Stimulated activated CD8-positive, alpha-beta memory T cell treated with anti-CD3 and anti-CD28 coated beads, Interleukin-15, amount 100 ng/mL, for 4 hours (primary cell): ENCODE data around the gene UGP2.
"Not testable (repeated sequence)": the region's sequence is repeated elsewhere in the genome, so short reads cannot be mapped to it uniquely, and the experiment has no call there.

ENCODE experiments used
- DNase-seq, 2 donors: peaks; one replicate each; pipeline ENCODE4 v3.0.0-alpha.2; 2020; ENCODE audit warnings: low read depth in 2 of 2

UGP2 gene

DNA sequence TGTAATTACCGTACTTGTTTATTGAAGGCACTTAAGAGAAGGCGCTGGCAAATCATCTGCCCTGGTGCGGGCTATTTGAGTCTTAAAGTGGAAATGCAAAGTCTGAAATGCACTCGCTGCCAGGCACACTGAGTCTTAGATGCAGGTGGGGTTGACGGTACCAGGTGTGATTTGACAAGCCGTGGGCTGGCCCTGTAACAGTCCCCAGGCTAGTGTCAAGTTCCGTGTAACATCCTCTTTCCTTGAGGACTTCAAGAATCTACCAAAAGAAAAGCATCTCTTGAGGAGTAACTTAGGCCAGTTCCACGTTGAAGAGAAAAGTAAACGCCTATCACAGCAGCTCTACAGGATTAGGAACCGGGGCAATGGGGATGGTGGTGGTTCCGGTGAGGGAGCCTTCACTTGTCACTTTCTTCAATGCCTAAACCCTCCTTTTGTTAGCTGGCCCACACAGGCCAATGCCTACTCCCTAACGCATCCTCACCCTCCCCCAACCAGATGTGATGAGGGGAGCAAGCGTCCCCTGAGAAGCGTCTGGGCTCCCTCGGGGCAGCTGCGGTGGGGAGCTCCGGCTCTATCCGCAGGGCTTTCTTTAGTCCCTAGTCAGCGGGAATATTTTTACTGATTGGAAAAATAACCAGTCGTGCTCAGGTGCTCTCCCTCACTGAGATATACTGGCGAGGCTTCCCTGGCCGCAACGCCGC, 1.5 kb upstream of the UGP2 start:
- no peak for DNase-seq

DNA sequence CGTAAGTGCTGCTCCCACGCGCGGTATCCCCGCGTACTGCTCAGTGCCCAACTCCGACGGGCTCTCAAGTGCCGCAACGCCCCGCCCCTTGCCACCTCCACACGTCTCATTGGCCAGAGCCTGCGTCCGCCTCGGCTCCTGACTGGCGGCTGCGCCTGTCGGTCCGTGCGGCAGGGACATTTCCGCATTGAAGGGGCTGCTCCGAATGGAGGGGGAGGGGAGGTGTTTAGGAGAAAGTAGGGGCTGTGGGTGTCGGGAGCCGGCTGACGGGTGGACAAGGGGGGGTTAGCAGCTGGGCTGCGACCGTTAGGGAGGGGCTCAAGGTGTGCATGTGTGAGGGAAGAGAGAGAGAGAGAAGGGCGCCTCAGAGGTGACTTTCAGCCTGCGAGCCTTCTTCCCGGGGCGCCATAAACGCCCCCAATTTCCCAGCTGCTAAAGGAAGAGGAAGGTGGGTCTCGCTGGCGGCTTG, 877 bp upstream of the UGP2 start:
- DNase-seq, result peak; percentile 97

DNA sequence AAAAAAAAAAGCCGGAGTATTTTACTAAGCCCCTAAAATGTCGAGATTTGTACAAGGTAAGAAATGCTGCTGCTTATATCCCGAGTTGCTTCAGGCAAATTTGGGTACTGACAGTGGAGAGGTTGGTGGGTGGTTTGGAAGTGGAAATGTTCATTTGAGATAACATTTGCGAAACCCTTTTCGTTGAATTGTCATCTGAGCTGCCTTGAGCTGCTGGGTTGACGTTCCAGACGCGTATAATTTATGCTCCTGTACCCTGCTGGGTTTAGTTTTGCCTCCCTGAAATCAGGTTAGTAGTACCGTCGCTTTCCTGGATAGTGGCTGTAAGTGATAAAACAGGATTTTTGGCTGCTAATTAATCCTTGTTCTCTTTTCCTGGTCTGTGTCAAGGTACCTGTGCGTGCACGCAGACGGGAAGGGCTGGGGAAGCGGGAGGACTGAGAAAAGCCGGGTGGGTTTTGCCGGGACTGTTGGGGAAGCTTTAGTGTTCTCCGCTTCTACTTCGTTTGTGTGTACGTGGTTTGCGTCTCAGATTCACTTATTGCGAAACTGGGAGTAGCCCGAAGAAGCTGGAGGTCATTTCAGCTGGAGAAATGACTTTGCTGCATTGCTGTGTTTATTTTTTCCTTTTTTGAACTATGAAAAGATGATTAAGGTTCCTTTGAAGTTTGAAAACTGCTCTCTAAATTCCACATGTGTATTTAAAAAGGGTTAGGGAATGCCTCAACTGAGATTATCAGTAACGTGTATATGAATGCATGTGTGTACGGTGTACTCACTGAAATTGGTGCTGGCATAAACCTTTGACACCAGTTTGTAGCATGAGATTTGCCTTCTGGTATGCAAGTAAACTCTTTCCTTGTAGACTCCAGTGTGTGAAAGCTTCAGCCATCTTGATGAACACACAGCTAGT, 709 bp downstream of the UGP2 start:
- no peak for DNase-seq

DNA sequence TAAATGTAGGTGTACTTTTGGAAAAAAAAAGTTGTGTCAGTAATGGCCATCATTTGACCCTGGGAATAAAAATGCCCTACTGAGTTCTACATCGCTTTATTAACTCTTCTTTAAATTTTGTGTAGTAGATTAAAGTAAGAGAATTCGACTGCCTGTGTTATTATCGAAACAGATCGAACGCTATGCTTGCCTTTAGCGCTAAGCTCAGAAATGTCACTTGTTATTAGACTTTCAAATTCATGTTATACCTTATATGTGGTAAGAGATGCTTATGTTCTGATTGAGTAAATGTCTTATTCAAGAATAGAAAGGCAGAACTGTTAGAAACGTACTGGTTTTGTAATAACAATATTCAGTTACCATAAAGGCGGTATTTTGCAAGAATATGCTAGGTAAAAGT, 1.4 kb downstream of the UGP2 start:
- no peak for DNase-seq

DNA sequence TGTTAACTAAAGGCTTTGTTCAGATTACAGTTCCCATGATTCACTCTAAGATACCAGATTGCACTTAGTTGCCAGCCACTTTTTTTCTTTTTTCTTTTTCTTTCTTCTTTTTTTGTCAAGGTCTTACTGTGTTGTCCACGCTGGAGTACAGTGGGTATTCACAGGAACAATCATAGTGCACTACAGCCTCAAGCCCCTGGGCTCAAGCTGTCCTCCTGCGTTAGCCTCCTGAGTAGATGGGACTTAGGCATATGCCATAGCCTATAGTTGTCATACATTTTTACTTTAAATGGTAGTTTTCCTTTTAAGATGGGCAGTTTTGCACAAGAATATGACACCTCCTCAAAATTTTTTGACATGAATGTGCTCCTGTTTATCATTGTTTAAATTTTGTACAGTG, 2.1 kb downstream of the UGP2 start:
- DNase-seq, result no peak

DNA sequence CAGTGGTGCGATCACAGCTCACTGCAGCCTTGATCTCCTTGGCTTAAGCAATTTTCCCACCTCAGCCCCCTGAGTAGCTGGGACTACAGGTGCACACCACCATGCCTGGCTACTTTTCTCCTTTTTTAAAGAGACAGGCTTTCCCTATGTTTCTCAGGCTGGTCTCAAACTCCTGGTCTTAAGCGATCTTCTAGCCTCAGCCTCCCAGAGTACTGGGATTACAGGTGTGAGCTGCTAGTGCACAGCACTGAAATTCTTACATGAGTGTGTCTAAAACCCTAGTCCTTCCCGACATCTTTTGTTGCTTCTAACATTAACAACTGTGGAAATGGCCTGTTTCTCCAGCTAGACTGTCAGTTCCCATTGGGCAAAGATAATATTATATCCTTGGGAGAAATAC, 2.9 kb downstream of the UGP2 start:
- DNase-seq, result no peak

DNA sequence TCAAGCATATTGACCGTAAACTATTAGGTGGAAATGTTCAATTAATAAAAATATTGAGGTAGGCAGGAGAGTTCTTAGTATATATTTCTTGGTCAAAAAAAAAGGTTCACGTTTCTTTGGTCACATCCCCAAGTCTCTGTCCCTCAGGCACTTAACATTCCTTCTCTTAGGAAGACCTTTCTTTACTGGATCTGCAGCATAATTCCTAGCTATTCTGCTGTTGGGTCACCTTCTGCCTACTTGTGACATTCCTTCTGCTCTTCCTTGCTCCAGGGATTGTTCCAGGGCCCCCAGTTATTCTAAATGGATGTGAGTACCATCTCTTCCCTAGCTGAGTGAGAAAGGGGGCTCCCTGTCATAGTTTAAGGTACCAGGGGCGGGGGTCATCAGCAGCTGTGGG, 4.2 kb downstream of the UGP2 start:
- DNase-seq, result no peak

DNA sequence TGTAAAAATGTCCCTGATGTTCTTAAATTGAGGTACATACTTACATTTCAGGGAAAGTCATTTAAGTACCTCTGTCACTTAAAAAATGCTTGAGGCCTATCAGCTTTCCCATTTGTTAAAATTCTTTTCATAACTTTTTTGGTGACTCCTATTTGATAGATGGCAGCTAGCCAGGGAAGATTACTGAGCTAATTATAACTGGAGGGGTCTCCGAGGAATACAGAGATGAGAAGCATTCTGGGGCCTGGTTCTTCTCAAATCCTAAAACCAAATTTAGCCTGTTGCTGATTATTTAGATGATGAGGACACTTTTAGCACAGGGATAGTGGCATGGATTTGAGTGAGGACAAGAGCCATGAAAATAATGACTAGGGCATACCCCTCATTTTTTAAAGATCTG, 4.8 kb downstream of the UGP2 start:
- DNase-seq, result no peak

DNA sequence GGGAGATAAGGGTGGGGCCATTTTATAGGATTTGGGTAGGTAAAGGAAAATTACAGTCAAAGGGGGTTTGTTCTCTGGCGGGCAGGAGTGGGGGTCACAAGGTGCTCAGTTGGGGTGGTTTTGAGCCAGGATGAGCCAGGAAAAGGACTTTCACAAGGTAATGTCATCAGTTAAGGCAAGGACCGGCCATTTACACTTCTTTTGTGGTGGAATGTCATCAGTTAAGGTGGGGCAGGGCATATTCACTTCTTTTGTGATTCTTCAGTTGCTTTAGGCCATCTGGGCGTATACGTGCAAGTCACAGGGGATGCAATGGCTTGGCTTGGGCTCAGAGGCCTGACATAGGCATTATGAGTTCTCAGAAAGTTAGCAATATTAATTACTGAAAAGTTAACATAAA, 5.9 kb downstream of the UGP2 start:
- not testable (repeated sequence) for DNase-seq

DNA sequence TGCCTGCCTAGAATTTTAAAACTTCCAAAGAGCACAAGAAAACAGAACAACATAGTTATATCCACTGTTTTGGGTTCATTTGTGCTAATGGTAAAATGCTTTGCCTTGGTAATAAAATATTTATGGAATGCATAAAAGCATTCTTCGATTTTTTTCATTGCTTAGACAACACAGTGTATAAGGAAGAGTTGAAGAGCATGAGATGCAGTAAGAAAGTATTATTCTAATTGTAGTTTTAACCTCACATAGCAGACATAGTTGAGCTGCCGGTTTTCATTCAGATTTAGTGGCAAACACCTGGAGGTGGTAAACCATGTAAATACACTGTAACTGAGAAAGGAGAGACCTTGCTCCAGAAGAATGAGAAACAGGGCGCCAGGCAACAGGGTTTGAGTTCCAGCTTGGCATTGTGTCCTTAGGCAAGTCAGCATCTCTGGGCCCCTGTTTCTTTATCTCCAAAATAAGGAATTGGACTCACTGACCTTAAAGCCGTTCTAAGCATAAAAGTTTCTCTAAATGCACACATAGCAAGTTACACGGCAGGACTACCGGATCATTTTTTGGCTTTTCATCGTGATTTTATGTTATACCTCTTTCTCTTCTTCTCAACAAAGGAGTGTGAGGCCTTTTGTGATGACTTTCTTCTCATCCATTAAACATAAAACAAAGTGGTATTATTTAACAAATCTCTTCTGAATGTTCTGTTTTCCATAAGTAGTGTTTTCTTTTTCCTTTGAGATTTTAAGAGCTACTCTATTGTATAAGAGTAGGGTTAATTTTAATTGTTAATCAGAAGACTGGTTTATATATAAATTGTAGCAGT, 7.9 kb downstream of the UGP2 start:
- no peak for DNase-seq

DNA sequence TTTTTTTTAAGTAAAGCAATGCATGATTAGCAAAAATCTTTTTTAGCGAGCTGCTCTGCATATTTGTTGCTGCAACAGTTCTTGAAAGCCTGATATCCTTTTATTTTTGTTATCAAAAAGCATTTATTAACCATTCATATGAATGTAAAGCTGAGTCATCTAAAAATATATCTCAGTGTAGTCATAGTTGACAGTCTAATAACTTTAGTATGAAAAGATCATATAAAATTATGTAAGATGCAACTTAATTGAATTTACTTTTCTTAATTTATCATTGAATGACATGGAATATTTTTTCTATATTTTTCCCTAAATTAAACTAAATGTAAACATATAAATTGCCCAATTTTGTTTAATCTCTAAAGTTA, 8.5 kb downstream of the UGP2 start:
- no peak for DNase-seq

DNA sequence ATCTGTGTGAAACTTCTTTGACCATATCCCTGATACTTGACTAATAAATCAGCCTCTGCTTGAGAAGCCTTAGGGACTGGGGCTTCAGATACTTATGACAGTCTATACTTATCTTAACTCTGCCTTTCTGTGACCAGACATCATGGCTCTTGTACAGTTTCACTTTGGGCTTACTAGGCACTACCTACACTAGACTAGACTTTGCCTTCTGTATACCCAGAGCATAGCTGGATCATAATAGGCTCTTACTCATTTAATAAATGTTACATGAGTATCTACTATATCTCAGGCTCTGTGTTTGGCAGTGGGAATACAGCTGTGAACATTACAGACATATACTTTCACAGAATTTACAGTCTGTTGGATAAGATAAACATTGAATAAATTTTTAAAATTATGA, 9.0 kb downstream of the UGP2 start:
- no peak for DNase-seq

DNA sequence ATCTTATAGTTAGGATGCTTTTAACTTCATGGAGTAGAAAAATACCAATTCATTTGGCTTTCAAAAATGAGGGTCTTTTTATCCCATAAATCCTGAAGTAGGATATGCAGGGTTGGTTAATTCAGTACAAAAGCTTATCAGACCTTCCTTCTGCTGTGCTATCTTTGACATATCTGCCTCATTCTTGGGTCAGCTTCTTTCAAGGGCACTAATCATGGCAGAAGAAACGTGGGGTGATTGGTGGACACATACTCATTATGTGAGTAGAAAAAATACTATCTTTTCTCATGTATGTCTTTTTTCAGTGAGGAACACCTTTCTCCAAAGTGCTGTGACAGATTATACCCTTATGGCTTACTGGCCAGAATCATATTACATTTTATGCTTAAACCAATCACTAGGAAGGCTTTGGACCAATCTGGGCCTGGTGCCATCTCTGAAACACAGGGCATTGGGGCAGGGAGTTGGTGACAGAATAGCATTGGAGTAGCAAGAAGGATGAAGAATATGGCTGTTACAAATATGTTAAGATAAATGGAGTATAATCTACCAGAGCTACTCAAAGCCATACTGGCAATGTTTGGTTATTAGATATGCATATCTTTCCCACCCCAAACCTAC, 10.1 kb downstream of the UGP2 start:
- no peak for DNase-seq

DNA sequence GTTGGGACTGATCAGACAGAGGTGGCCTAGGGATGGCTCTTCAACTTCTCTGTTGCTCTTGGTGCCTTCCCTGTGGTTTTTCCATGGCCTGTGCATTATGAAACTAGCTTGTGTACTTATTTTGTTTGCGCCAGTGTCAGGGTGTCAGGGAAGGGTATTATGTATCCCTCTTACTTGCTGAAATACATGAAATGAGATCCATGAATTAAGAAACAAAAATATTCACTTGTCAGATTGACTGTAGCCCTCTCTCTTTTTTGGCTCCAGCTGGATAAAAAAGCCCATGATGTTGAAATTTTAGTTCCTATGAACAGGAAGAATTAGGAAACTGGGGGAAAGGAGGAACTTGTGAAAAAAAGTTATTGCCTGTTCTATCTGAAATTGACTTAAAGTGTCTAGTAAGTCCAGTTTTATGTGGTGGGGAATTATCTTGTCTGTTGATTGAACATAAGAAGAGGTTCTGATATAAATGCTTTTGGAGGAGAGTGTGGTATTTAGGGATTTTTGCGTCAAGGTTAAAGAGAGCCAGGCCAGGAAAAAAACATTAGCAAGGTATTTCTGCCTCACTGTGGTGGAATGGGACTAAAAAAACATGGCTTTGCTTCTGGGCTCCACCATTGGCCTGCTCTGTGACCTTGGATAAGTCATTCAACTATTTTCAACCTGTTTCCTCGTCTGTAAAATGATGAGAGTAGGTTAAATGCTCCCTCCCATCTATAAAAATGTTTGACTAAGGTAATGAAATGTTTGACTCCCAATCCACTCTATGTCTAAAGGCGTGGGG, 12.0 kb downstream of the UGP2 start:
- DNase-seq, result no peak

DNA sequence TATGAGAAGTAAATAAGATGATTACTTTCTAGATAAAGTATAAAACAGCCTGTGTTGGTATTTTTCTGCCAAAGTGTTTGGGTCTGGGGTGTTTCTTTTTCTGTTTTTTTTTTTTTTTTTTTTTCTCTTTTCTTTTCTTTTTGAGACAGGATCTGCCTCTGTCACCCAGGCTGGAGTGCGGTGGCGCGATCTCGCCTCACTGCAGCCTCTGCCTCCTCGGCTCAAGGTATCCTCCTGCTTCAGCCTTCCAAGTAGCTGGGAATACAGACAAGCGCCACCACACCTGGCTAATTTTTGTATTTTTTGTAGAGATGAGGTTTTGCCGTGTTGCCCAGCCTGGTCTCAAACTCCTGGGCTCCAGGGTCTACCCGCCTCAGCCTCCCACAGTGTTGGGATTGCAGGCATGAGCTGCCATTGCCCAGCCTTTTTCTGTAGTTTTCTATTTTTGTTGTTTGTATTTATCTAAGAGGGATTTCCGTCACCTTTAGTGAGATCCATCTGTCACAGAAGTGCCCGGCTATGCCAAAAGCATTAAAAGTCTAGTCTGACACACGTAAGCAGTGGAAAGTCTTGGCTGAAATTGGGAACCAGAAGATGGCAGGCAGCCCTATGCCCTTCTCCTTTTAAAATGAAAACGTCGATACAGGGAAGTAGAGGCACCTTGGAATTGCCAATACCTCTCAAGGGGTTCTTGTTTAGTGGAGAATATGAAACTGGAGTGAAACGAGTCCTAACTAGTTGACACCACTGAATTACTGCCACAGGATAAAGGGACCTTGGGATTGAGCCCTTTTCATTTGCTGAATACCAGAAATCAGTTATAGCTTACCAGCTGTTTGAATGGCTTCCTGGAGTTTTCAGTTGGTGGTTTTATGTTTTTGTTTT, 14.0 kb downstream of the UGP2 start:
- DNase-seq, result no peak

DNA sequence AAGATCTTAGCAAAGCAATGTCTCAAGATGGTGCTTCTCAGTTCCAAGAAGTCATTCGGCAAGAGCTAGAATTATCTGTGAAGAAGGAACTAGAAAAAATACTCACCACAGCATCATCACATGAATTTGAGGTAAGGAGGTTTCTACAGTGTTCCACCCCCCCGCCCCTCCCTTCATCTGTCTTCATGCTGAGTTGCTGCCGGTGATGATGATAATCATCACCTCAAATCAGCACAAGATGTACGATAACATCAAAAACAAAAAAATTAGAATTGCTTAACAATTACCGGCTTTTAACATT, 14.6 kb downstream of the UGP2 start:
- no peak for DNase-seq

DNA sequence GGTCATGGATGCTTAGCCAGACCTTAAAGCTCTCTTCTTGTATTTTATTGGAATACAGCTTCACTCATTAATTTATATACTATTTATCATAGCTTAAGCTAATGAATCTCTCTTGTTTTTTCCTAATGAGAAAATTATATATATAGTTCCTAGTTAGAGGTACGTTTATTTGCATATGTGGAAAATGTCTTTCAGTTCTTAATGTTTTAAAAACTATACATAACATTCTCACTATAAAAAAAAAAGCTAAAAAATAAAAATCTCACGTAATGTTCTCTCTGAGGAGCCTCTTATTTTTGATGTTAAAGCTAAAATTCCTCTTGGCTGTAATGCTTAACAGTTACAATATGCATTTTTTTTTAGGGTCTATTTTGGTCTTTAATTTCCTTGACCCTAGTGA, 16.6 kb downstream of the UGP2 start:
- DNase-seq, result no peak

DNA sequence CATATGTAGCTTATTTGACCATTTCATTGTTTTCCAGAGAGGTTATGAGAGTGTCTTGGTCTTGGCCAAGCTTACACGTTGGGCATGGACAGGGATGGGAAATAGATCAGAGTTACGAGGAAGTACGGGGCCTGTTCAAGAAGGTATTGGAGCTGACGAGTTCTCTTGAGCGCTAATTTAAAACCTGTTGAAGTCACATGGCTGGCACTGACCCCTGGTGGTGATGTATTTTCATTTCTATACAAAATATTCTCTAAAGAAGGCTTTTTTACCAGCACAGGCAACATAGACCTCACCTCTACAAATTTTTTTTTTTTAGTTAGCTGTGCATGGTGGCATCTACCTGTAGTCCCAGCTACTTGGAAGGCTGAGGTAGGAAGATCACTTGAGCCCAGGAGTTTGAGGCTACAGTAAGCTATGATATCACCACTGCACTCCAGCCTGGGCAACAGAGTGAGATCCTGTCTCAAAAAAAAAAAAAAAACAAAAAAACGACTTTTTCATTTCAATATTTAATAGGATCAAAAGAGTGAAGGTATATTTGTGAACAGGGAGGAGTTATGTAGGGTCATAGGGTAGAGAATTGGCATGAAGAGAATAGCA, 19.6 kb downstream of the UGP2 start:
- peak in 1 of 2 donors; percentile 4 for DNase-seq

DNA sequence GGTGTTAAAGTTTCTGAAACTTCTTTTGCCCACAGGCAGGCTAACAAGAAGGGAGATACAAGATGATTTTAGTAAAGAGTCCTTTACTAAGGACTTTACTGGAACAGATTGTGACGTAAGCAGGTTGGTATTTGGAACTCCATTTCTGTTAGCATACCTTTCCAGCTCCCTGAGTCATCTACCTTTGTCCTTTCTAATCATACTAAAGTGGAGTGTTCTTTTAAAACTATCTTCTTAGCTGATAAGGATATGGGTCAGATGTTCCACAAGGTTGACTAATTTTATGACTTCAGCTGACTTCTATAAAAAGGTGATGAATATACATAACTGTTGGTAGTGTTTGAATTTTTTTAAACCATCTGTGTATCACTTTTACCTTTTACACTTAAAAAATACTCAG, 21.1 kb downstream of the UGP2 start:
- no peak for DNase-seq

DNA sequence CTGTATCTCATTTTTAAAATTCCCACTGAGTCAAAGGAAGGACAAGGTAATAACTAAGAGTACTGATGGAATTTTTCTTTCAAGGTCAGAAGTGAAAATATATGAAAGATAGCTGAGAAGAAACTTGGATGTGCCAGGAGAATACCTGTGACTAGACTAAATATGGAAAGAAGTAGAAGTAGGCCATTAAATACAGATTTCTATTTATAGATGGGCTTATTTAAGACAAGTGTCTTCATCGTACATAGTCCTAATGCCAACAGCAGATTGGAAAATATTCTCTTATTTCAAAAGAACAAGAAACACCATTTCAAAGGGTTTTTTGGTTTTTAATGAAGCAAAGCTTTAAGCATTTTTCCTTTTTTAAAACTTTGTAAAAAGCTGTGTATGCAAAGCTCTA, 22.0 kb downstream of the UGP2 start:
- no peak for DNase-seq
